ENCODE measurements around the gene PTGS1. TPM values are rescaled to one million over a fixed set of nuclear protein-coding genes. Genes with fewer than 3 reads are reported as not detected.

PTGS1 gene
- polyA plus RNA-seq, 2 of the 4 experiments (the other 2 are of a cell fraction): 0.49 to 1.0 TPM

- TF ChIP-seq PBX3 (IDR thresholded peaks at IDR 0.05): no peak
- TF ChIP-seq PHF8 (IDR thresholded peaks at IDR 0.05; ENCODE audit: borderline replicate concordance, low read depth): no peak
- no peak for TF ChIP-seq RNF2 (IDR thresholded peaks at IDR 0.05; ENCODE audit: borderline replicate concordance, low read depth)
Observed at GRCh38 chr9:122418016-122418415, 47.2 kb downstream of the PTGS1 start (continued).

GRCh38 chr9:122420315-122420714 lies 49.5 kb downstream of the PTGS1 start:
- WGBS (ENCODE audit: missing lambda C conversion rate): 85% methylated on average over 3 of the region's 3 CpGs
- no peak for DNase-seq (ENCODE audit: low read depth in 1 of 2, low spot score in 1 of 2)
- ChIA-PET CTCF (interaction anchor here (1.6 to 2.1 kb wide), 2 partner anchors 25 to 70 kb away, joined by 5 read pairs; no protein-coding TSS in a partner anchor), POLR2A (no interaction called here)
- ATAC-seq: no peak
- Histone ChIP-seq H3K4me3 (no peak overlapping the region), H3K27ac (no peak overlapping the region), H3K4me1 (no peaks in the 10 kb centered on the region), H3K4me2 (no peak overlapping the region), H3K9me3 (no peaks in the 10 kb centered on the region)
- TF ChIP-seq RFX5 (IDR thresholded peaks at IDR 0.05): no peak
- no peak for TF ChIP-seq NR3C1 (IDR thresholded peaks at IDR 0.05)
- TF ChIP-seq MAZ (IDR thresholded peaks at IDR 0.05; ENCODE audit: borderline replicate concordance, low read depth, low read length): no peak
- TF ChIP-seq KDM5A (IDR thresholded peaks at IDR 0.05): no peak
- no peak for TF ChIP-seq HMGXB4 (CRISPR knock-in tag; IDR thresholded peaks at IDR 0.05; ENCODE audit: borderline replicate concordance)
- TF ChIP-seq E2F6 (IDR thresholded peaks at IDR 0.05; ENCODE audit: borderline replicate concordance, low read depth): no peak
- TF ChIP-seq CHD4 (IDR thresholded peaks at IDR 0.05; ENCODE audit: borderline replicate concordance): no peak
- TF ChIP-seq USF2 (IDR thresholded peaks at IDR 0.05): no peak
- TF ChIP-seq FOSB (CRISPR knock-in tag; IDR thresholded peaks at IDR 0.05): no peak
- no peak for TF ChIP-seq TP53 (CRISPR knock-in tag; IDR thresholded peaks at IDR 0.05)
- TF ChIP-seq HOXB13 (CRISPR knock-in tag; IDR thresholded peaks at IDR 0.05; ENCODE audit: low read depth): no peak
- TF ChIP-seq REST (IDR thresholded peaks at IDR 0.05): no peak
- no peak for TF ChIP-seq NPAS2 (CRISPR knock-in tag; IDR thresholded peaks at IDR 0.05; ENCODE audit: borderline replicate concordance)
- TF ChIP-seq CBX8 (IDR thresholded peaks at IDR 0.05): no peak
- FAIRE-seq: no peak
